ENCODE results near the gene TP53RK. TPM values are rescaled to one million over a fixed set of nuclear protein-coding genes. Genes with fewer than 3 reads are reported as not detected.

TP53RK gene
- total RNA-seq, 4 donors from 2014 or later = 15.0 to 27.0 (median 25.8) TPM

GRCh38 chr20:46705378-46705729 lies 16.1 kb upstream of the TP53RK start:
- no peak for DNase-seq (ENCODE audit: low spot score in 2 of 2)
- peaks cover 13% of the 10 kb centered on the region for H3K27me3 ChIP-seq
- TF ChIP-seq EP300 (IDR thresholded peaks at IDR 0.05) (no peak), POLR2A (IDR thresholded peaks at IDR 0.05) (no peak), POLR2AphosphoS5 (IDR thresholded peaks at IDR 0.05) (no peak)
- TF ChIP-seq, protein P1, sequence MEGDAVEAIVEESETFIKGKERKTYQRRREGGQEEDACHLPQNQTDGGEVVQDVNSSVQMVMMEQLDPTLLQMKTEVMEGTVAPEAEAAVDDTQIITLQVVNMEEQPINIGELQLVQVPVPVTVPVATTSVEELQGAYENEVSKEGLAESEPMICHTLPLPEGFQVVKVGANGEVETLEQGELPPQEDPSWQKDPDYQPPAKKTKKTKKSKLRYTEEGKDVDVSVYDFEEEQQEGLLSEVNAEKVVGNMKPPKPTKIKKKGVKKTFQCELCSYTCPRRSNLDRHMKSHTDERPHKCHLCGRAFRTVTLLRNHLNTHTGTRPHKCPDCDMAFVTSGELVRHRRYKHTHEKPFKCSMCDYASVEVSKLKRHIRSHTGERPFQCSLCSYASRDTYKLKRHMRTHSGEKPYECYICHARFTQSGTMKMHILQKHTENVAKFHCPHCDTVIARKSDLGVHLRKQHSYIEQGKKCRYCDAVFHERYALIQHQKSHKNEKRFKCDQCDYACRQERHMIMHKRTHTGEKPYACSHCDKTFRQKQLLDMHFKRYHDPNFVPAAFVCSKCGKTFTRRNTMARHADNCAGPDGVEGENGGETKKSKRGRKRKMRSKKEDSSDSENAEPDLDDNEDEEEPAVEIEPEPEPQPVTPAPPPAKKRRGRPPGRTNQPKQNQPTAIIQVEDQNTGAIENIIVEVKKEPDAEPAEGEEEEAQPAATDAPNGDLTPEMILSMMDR (IDR thresholded peaks at IDR 0.05) = no peak
- WGBS = 56% methylated on average over 4 of the region's 4 CpGs
- peak overlapping the region; percentile 76 for H3K27ac ChIP-seq
- H3K9me3 ChIP-seq = no peaks in the 10 kb centered on the region
- H3K36me3 ChIP-seq = no peaks in the 10 kb centered on the region
- no peak overlapping the region for H3K4me3 ChIP-seq
- peaks cover 17% of the 10 kb centered on the region for H3K4me1 ChIP-seq

DNA sequence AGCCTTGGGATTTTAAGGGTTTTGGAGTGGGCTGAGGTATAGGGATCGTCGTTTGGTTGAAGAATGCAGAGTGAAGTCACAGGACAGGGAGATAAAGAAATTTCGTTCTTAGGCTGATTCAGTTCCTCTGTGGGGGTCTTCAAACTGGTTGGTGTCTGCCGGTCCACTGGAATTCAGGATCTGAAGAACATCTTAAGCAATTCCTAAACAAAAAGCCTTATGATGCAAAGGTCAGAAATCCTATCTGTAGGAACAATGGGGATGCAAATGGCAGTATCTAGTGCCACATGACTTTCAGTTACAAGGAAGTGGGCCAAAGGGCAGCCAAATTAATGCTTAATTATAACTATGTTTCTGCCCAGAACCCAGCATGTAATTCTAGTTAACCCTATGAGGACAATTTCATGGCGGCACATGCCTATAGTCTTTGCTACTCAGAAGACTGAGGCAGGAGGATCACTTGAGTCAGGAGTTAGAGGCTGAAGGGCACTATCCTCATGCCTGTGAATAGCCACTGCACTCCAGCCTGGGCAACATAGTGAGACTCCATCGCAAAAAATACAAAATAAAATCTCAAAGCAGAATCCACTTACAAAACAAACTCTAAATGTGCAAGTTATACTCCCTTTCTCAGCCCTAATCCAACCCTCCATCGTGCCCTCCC lies 15.6 kb upstream of the TP53RK start:
- no peak for DNase-seq (ENCODE audit: low spot score in 2 of 2)

DNA sequence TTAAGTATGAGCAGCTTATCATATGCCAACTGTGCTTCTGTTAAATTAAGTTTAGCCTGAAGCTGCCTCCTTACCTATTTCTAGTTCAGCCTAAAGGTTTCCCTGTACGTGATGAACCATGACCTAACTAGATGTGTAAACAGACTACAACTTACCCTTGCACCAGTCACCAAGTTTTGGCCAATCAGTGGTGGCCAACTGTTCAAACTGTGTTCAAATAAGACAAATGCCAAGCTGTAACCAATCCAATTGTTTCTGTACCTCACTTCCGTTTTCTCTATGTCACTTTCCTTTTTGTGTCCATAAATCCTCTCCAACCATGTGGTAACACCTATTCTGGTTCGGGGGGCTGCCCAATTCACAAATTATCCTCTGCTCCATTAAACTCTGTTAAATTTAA lies 14.2 kb upstream of the TP53RK start:
- Histone ChIP-seq H3K4me1 (peaks cover 3% of the 10 kb centered on the region), H3K27ac (no peak overlapping the region), H3K4me3 (no peak overlapping the region), H3K27me3 (no peaks in the 10 kb centered on the region), H3K9me3 (no peaks in the 10 kb centered on the region), H3K36me3 (no peaks in the 10 kb centered on the region)
- no peak for DNase-seq (ENCODE audit: low spot score in 2 of 2)
- 81% methylated on average over 3 of the region's 3 CpGs for WGBS
- TF ChIP-seq POLR2A (IDR thresholded peaks at IDR 0.05) = no peak

More for the DNA sequence above, 15.6 kb upstream of the TP53RK start:
- TF ChIP-seq POLR2AphosphoS5 (IDR thresholded peaks at IDR 0.05) (no peak), POLR2A (IDR thresholded peaks at IDR 0.05) (no peak), EP300 (IDR thresholded peaks at IDR 0.05) (no peak)
- TF ChIP-seq, protein P1 (IDR thresholded peaks at IDR 0.05) = no peak
- Histone ChIP-seq H3K27ac (peak overlapping the region; percentile 44), H3K4me3 (no peak overlapping the region), H3K4me1 (peaks cover 12% of the 10 kb centered on the region), H3K27me3 (peaks cover 8% of the 10 kb centered on the region), H3K36me3 (no peaks in the 10 kb centered on the region), H3K9me3 (no peaks in the 10 kb centered on the region)
- WGBS = 63% methylated on average over 7 of the region's 7 CpGs

DNA sequence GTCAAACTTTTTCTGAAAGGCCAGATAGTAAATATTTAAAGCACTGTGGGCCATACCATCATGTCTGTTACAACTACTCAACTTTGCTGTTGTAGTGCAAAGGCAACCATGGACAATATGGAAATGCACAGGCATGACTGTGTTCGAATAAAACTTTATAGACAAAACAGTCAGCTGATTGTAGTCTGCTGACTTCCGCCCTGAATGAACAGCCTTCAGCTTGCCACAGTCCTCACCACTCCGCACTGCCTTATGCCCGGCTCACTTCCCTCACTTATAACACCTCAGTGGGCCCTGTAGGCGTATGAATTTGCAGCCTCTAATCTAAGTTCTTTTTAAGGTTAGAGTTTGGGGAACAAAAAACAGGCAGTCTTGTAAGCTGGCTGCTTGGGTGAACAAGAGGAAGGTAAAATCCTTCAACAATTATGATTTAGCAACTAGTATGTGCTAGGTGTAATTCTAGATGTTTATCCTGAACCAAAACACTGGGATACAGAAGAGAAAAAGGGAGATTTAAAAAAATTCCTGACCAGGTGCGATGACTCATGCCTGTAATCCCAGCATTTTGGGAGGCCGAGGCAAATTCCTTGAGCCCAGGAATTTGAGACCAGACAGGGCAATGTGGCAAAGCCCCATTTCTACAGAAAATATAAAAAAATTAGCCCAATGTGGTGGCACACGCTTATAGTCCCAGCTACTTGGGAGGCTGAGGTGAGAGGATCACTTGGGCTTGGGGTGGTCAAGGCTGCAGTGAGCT lies 13.4 kb upstream of the TP53RK start:
- H3K27me3 ChIP-seq = no peaks in the 10 kb centered on the region
- 91% methylated on average over 8 of the region's 8 CpGs for WGBS
- H3K27ac ChIP-seq = no peak overlapping the region
- TF ChIP-seq, protein P1 (IDR thresholded peaks at IDR 0.05) = no peak
- TF ChIP-seq EP300 (IDR thresholded peaks at IDR 0.05) = no peak
- no peak for TF ChIP-seq POLR2A (IDR thresholded peaks at IDR 0.05)
- no peak for TF ChIP-seq POLR2AphosphoS5 (IDR thresholded peaks at IDR 0.05)
- H3K36me3 ChIP-seq = no peaks in the 10 kb centered on the region
- H3K9me3 ChIP-seq = no peaks in the 10 kb centered on the region
- no peak overlapping the region for H3K4me3 ChIP-seq
- peaks cover 3% of the 10 kb centered on the region for H3K4me1 ChIP-seq
- DNase-seq (ENCODE audit: low spot score in 2 of 2) = no peak

DNA sequence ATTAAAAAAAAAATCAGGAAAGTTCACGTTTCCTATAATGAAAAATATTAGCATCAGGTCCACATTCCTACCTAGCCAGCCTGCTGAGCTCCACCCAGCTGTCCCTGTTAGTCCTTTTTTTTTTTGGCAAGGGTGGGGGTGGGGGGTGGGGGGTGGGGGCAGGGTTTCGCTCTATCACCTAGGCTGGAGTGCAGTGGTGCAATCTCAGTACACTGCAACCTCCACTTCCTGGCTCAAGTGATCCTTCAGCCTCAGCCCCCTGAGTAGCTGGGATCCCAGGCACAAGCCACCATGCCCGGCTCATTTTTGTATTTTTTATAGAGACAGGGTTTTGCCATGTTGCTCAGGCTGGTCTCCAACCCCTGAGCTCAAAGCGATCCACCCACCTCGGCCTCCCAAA lies 12.7 kb upstream of the TP53RK start:
- Histone ChIP-seq H3K27me3 (no peaks in the 10 kb centered on the region), H3K27ac (no peak overlapping the region), H3K4me1 (peaks cover 3% of the 10 kb centered on the region), H3K4me3 (no peak overlapping the region), H3K36me3 (no peaks in the 10 kb centered on the region), H3K9me3 (no peaks in the 10 kb centered on the region)
- TF ChIP-seq EP300 (IDR thresholded peaks at IDR 0.05) (no peak), POLR2A (IDR thresholded peaks at IDR 0.05) (no peak), POLR2AphosphoS5 (IDR thresholded peaks at IDR 0.05) (no peak)
- TF ChIP-seq, protein P1 (IDR thresholded peaks at IDR 0.05) = no peak
- DNase-seq (ENCODE audit: low spot score in 2 of 2) = no peak
- WGBS = 87% methylated on average over 5 of the region's 5 CpGs

Data from suprapubic skin (tissue), 4 donors.